IMR-90 (cell line): ENCODE results near the gene MAP3K8. TPM values are rescaled to one million over a fixed set of nuclear protein-coding genes. Genes with fewer than 3 reads are reported as not detected.

Experiments
- ATAC-seq: fragments of 200-7000 bp; cut with Tn5 transposase; 2 replicates; pipeline ENCODE4 v1.9.1; 2020; ENCODE audit warnings: low read depth, mild to moderate bottlenecking, moderate library complexity
- BruUV-seq: library from RNA; stranded (reverse); fragments of 400-500 nt; replicated peaks from 2 replicates; lab custom pipeline; 2021; lab: Mats Ljungman, UMichigan
- CTCF ChIA-PET: fragments of 300-600 bp; formaldehyde crosslinking; extraction: SDS; loops from one replicate; lab custom pipeline; 2021; ENCODE audit warnings: antibody characterized with exemption; lab: Yijun Ruan, JAX
- POLR2A ChIA-PET: fragments of 300-600 bp; sonication (Branson Sonifier 250); formaldehyde crosslinking; loops from one replicate; lab custom pipeline; 2022; ENCODE audit warnings: antibody characterized with exemption; ENCODE audit not compliant: unreplicated experiment; lab: Charles Lee
- DNase-seq: peaks from one replicate; pipeline ENCODE4 v3.0.0; 2013
- H2AFZ ChIP-seq: replicated peaks from 2 replicates; pipeline ENCODE3; 2013; ENCODE audit warnings: low read length, mild to moderate bottlenecking; ENCODE audit not compliant: poor library complexity
- H2AK5ac ChIP-seq: 2 replicates; pipeline ENCODE4 v1.6.1; 2013; ENCODE audit warnings: low read depth, low read length, inconsistent platforms
- H2AK9ac ChIP-seq: replicated peaks from 2 replicates; pipeline ENCODE3; 2013; ENCODE audit warnings: mild to moderate bottlenecking, low read depth, low read length, moderate library complexity; ENCODE audit not compliant: poor library complexity
- H2BK120ac ChIP-seq: 2 replicates; pipeline ENCODE4 v1.6.1; 2013; ENCODE audit warnings: low read depth, low read length, inconsistent platforms
- H2BK15ac ChIP-seq: 3 replicates; pipeline ENCODE4 v1.6.1; 2013; ENCODE audit warnings: low read depth, low read length, inconsistent platforms
- H2BK20ac ChIP-seq: 2 replicates; pipeline ENCODE4 v1.6.1; 2013; ENCODE audit warnings: low read depth, mild to moderate bottlenecking, inconsistent platforms, low read length, moderate library complexity
- H2BK5ac ChIP-seq: 2 replicates; pipeline ENCODE4 v1.6.1; 2013; ENCODE audit warnings: mild to moderate bottlenecking, low read depth, low read length, inconsistent platforms; ENCODE audit not compliant: poor library complexity, severe bottlenecking
- H3K14ac ChIP-seq: replicated peaks from 2 replicates; pipeline ENCODE4 v1.6.1; 2013; ENCODE audit warnings: low read depth, low read length, inconsistent platforms
- H3K18ac ChIP-seq: 2 replicates; pipeline ENCODE4 v1.6.1; 2013; ENCODE audit warnings: low read depth, low read length, control low read depth
- H3K23ac ChIP-seq: 2 replicates; pipeline ENCODE4 v1.6.1; 2013; ENCODE audit warnings: low read depth, low read length, inconsistent platforms
- H3K27ac ChIP-seq: 2 replicates; pipeline ENCODE4 v1.5.1; 2013; ENCODE audit warnings: mild to moderate bottlenecking, control low read depth, low read length; ENCODE audit not compliant: insufficient read depth
- H3K27me3 ChIP-seq: 2 replicates; pipeline ENCODE4 v1.6.1; 2013; ENCODE audit warnings: low read length; ENCODE audit not compliant: control insufficient read depth, insufficient read depth
- H3K36me3 ChIP-seq: 2 replicates; pipeline ENCODE4 v1.6.1; 2013; ENCODE audit warnings: low read length, mixed read lengths; ENCODE audit not compliant: control insufficient read depth, insufficient read depth
- H3K4ac ChIP-seq: 2 replicates; pipeline ENCODE4 v1.6.1; 2013; ENCODE audit warnings: low read depth, low read length, inconsistent platforms
- H3K4me1 ChIP-seq: 2 replicates; pipeline ENCODE4 v1.6.1; 2013; ENCODE audit warnings: low read length, mixed read lengths; ENCODE audit not compliant: control insufficient read depth, insufficient read depth
- H3K4me2 ChIP-seq: 2 replicates; pipeline ENCODE4 v1.6.1; 2013; ENCODE audit warnings: low read depth, mild to moderate bottlenecking, control low read depth, low read length, moderate library complexity
- H3K4me3 ChIP-seq: 2 replicates; pipeline ENCODE4 v1.5.1; 2013; ENCODE audit warnings: low read depth, mild to moderate bottlenecking, control low read depth, low read length, moderate library complexity; ENCODE audit not compliant: insufficient read depth
- H3K56ac ChIP-seq: 2 replicates; pipeline ENCODE4 v1.6.1; 2013; ENCODE audit warnings: low read length, inconsistent platforms; ENCODE audit not compliant: insufficient read depth; ENCODE audit errors: extremely low read depth
- H3K79me1 ChIP-seq, 2 experiments: 2 replicates each; pipeline ENCODE4 v1.6.1; 2013; ENCODE audit warnings: low read length in 2 of 2, inconsistent platforms in 1 of 2, low read depth in 1 of 2
- H3K9ac ChIP-seq: 2 replicates; pipeline ENCODE4 v1.6.1; 2013; ENCODE audit warnings: low read depth, low read length, control low read depth
- H3K9me1 ChIP-seq: 2 replicates; pipeline ENCODE4 v1.6.1; 2013; ENCODE audit warnings: low read length, inconsistent platforms; ENCODE audit not compliant: insufficient read depth
- H3K9me3 ChIP-seq: 2 replicates; pipeline ENCODE4 v1.6.1; 2013; ENCODE audit warnings: low read length; ENCODE audit not compliant: control insufficient read depth, insufficient read depth
- H4K20me1 ChIP-seq: 2 replicates; pipeline ENCODE4 v1.6.1; 2013; ENCODE audit warnings: low read length, inconsistent platforms; ENCODE audit not compliant: insufficient read depth
- H4K5ac ChIP-seq: 2 replicates; pipeline ENCODE4 v1.6.1; 2013; ENCODE audit warnings: mild to moderate bottlenecking, low read depth, low read length, control low read depth
- H4K8ac ChIP-seq, 2 experiments: 2 replicates each; pipeline ENCODE4 v1.6.1; 2013; ENCODE audit warnings: low read depth in 2 of 2, low read length in 2 of 2, control low read depth in 1 of 2, inconsistent platforms in 1 of 2
- H4K91ac ChIP-seq: 2 replicates; pipeline ENCODE4 v1.6.1; 2013; ENCODE audit warnings: low read depth, low read length, inconsistent platforms; ENCODE audit not compliant: insufficient read depth
- BHLHE40 ChIP-seq: fragments of 150-350 bp; IDR thresholded peaks from 2 replicates; pipeline ENCODE4 v1.6.1; 2016; ENCODE audit warnings: mild to moderate bottlenecking, low read depth, low read length
- CEBPB ChIP-seq: IDR thresholded peaks from 2 replicates; pipeline ENCODE4 v1.6.1; 2012; ENCODE audit warnings: low read depth, low read length, improper control_type of control experiment
- CHD1 ChIP-seq: IDR thresholded peaks from 2 replicates; pipeline ENCODE4 v1.6.1; 2012; ENCODE audit warnings: low read depth, low read length, improper control_type of control experiment
- CTCF ChIP-seq: conservative IDR thresholded peaks from 2 replicates; pipeline ENCODE4 v1.5.1; 2012; ENCODE audit warnings: mild to moderate bottlenecking, low read depth, low read length, improper control_type of control experiment
- ELK1 ChIP-seq: fragments of 150-350 bp; IDR thresholded peaks from 2 replicates; pipeline ENCODE4 v1.6.1; 2016; ENCODE audit warnings: low read depth, mild to moderate bottlenecking, low read length, moderate library complexity, borderline replicate concordance
- FOS ChIP-seq: fragments of 150-350 bp; IDR thresholded peaks from 2 replicates; pipeline ENCODE4 v1.6.1; 2016; ENCODE audit warnings: low read depth, low read length
- MAFK ChIP-seq: IDR thresholded peaks from 2 replicates; pipeline ENCODE4 v1.6.1; 2012; ENCODE audit warnings: low read depth, low read length, improper control_type of control experiment
- MAZ ChIP-seq: IDR thresholded peaks from 2 replicates; pipeline ENCODE4 v1.6.1; 2012; ENCODE audit warnings: low read depth, mild to moderate bottlenecking, low read length, improper control_type of control experiment, moderate library complexity, borderline replicate concordance
- MXI1 ChIP-seq: IDR thresholded peaks from 2 replicates; pipeline ENCODE4 v1.6.1; 2012; ENCODE audit warnings: low read depth, mild to moderate bottlenecking, low read length, moderate library complexity, borderline replicate concordance
- NFE2L2 ChIP-seq: fragments of 150-350 bp; IDR thresholded peaks from 2 replicates; pipeline ENCODE4 v1.6.1; 2016; ENCODE audit warnings: low read depth, mild to moderate bottlenecking, low read length
- POLR2A ChIP-seq: IDR thresholded peaks from 2 replicates; pipeline ENCODE4 v1.6.1; 2012; ENCODE audit warnings: mild to moderate bottlenecking, low read depth, low read length
- RAD21 ChIP-seq: IDR thresholded peaks from 2 replicates; pipeline ENCODE4 v1.6.1; 2012; ENCODE audit warnings: low read length, improper control_type of control experiment
- RCOR1 ChIP-seq: IDR thresholded peaks from 2 replicates; pipeline ENCODE4 v1.6.1; 2012; ENCODE audit warnings: mild to moderate bottlenecking, low read length, improper control_type of control experiment; ENCODE audit not compliant: insufficient replicate concordance
- RFX5 ChIP-seq: IDR thresholded peaks from 2 replicates; pipeline ENCODE4 v1.8.0; 2012; ENCODE audit warnings: low read depth, mild to moderate bottlenecking, low read length, moderate library complexity
- SMC3 ChIP-seq: fragments of 150-350 bp; IDR thresholded peaks from 2 replicates; pipeline ENCODE4 v1.6.1; 2016; ENCODE audit warnings: low read depth, mild to moderate bottlenecking, antibody characterized with exemption, low read length, moderate library complexity
- USF2 ChIP-seq: fragments of 150-350 bp; IDR thresholded peaks from 2 replicates; pipeline ENCODE4 v1.6.1; 2017; ENCODE audit warnings: mild to moderate bottlenecking, antibody characterized with exemption, low read length, low read depth
- WGBS, 2 experiments: methylation state at CpG; one replicate each; pipeline versions ENCODE4 v1.1.5 to v1.1.7; 2013; ENCODE audit warnings: missing lambda C conversion rate in 2 of 2; ENCODE audit not compliant: insufficient read length in 1 of 2; ENCODE audit errors: extremely low coverage in 2 of 2; 5-methylcytosine and 5-hydroxymethylcytosine counted together
- dilution Hi-C: fragments of 300-500 bp; cut with HindIII; formaldehyde crosslinking; loops from one replicate; pipeline ENCODE4 v1.14.3; 2018; ENCODE audit warnings: low sequenced_read_pairs; ENCODE audit not compliant: unreplicated experiment
- in situ Hi-C: fragments of 300-500 bp; cut with MboI; formaldehyde crosslinking; loops from 3 replicates; pipeline ENCODE4 v1.14.3; 2019; ENCODE audit warnings: low sequenced_read_pairs, inconsistent platforms, mixed read lengths
- intact Hi-C: fragments of 100-400 bp; cut with micrococcal nuclease; formaldehyde crosslinking; loops from 2 replicates; pipeline ENCODE4 v1.10.0; 2022
- polyA plus RNA-seq, 3 experiments: library from polyadenylated mRNA; depleted of rRNA; stranded (reverse); fragments of >200 nt; gene quantifications; 2 replicates each; pipeline ENCODE4 v1.2.3, GENCODE V29; 2012; ENCODE audit warnings: low replicate concordance in 1 of 3
- total RNA-seq: library from RNA; depleted of rRNA; stranded (reverse); fragments of >200 nt; gene quantifications from 2 replicates; pipeline ENCODE4 v1.2.3, GENCODE V29; 2012

The MAP3K8 gene
- total and polyA plus RNA-seq, 2 of the 4 experiments (the other 2 are of a cell fraction): 1.8 to 2.6 TPM

- no peak overlapping the region for H2BK5ac ChIP-seq
- dilution Hi-C loops (no loop called here), in situ Hi-C loops (no loop called here), intact Hi-C loops (loop anchor here (5.0 kb wide), 1 partner anchor 171 kb away; no protein-coding TSS in a partner anchor)
- H4K5ac ChIP-seq: no peak overlapping the region
- DNase-seq (no peak), ATAC-seq (no peak)
- no peak overlapping the region for H3K56ac ChIP-seq
- H3K4ac ChIP-seq: no peak overlapping the region
- CTCF ChIA-PET: no interaction called here
- H3K4me1 ChIP-seq: no peaks in the 10 kb centered on the region
- H3K14ac ChIP-seq: no peak overlapping the region
- WGBS, 2 experiments: no CpG with 5 or more reads among the region's 1 CpG
- H4K8ac ChIP-seq: no peak overlapping the region
- H2AK9ac ChIP-seq: no peak overlapping the region
- H4K91ac ChIP-seq: no peak overlapping the region
- H3K9ac ChIP-seq: no peak overlapping the region
- H3K4me3 ChIP-seq: no peak overlapping the region
- no peak overlapping the region for H2AK5ac ChIP-seq
- POLR2A ChIA-PET: interaction anchor here (0.6 kb wide), 1 partner anchor 21 kb away, joined by 9 read pairs; no protein-coding TSS in a partner anchor
- no peaks in the 10 kb centered on the region for H3K36me3 ChIP-seq
- no peak overlapping the region for H2BK20ac ChIP-seq
- no peak overlapping the region for H3K4me2 ChIP-seq
- no peak overlapping the region for H3K27ac ChIP-seq
- H3K79me1 ChIP-seq: no peaks in the 10 kb centered on the region
- H3K27me3 ChIP-seq: peaks cover 1% of the 10 kb centered on the region; the same call in 1 of the 2 replicates
- no peak overlapping the region for H2BK120ac ChIP-seq
- no TSS peak for BruUV-seq
- no peak overlapping the region for H3K18ac ChIP-seq
- no peak overlapping the region for H2AFZ ChIP-seq
- H3K9me1 ChIP-seq: no peaks in the 10 kb centered on the region
- no peaks in the 10 kb centered on the region for H4K20me1 ChIP-seq
- H3K9me3 ChIP-seq: no peaks in the 10 kb centered on the region
- no peak for TF ChIP-seq MAZ
- TF ChIP-seq MXI1: no peak
- TF ChIP-seq RFX5: no peak
- TF ChIP-seq RCOR1: no peak
- no peak for TF ChIP-seq NFE2L2
- TF ChIP-seq FOS: no peak
- no peak for TF ChIP-seq CTCF
- no peak for TF ChIP-seq MAFK
- no peak for TF ChIP-seq POLR2A
- no peak for TF ChIP-seq ELK1
- TF ChIP-seq BHLHE40: no peak
- TF ChIP-seq RAD21: no peak
- no peak for TF ChIP-seq CEBPB
- TF ChIP-seq USF2: no peak
- no peak for TF ChIP-seq CHD1
- no peak for TF ChIP-seq SMC3
- H2BK15ac ChIP-seq: no peak overlapping the region
- no peak overlapping the region for H3K23ac ChIP-seq
Measured at GRCh38 chr10:30411263-30411662, 22.7 kb upstream of the MAP3K8 start.
